Measurements from ENCODE around the gene CLEC16A.

The CLEC16A gene

GRCh38 chr16:11135464-11135973 lies 191.2 kb downstream of the CLEC16A start:
- no peak overlapping the region for H3K27ac ChIP-seq (ENCODE audit: low read length)
- no peak overlapping the region for H3K4me3 ChIP-seq (ENCODE audit: low read depth in 1 of 2, low read length in 2 of 2)
- no peaks in the 10 kb centered on the region for H3K9me3 ChIP-seq (ENCODE audit: control insufficient read depth in 1 of 2, low read length in 2 of 2)
- H3K36me3 ChIP-seq (ENCODE audit: control insufficient read depth in 1 of 2, insufficient read depth in 2 of 2, low read length in 2 of 2), result peaks cover 0 to 9% of the 10 kb centered on the region in 2 donors
- no peaks in the 10 kb centered on the region for H3K27me3 ChIP-seq (ENCODE audit: low read depth, low read length)
- H3K4me1 ChIP-seq (ENCODE audit: control insufficient read depth in 1 of 2, insufficient read depth in 2 of 2, low read length in 2 of 2), result peaks cover 0 to 20% of the 10 kb centered on the region in 2 donors

GRCh38 chr16:11136600-11136999 lies 192.2 kb downstream of the CLEC16A start:
- Histone ChIP-seq H3K27me3 (ENCODE audit: low read depth, low read length) (no peaks in the 10 kb centered on the region), H3K4me1 (ENCODE audit: control insufficient read depth in 1 of 2, insufficient read depth in 2 of 2, low read length in 2 of 2) (peaks cover 0 to 16% of the 10 kb centered on the region in 2 donors), H3K9me3 (ENCODE audit: control insufficient read depth in 1 of 2, low read length in 2 of 2) (no peaks in the 10 kb centered on the region), H3K27ac (ENCODE audit: low read length) (no peak overlapping the region), H3K36me3 (ENCODE audit: control insufficient read depth in 1 of 2, insufficient read depth in 2 of 2, low read length in 2 of 2) (peaks cover 0 to 9% of the 10 kb centered on the region in 2 donors), H3K4me3 (ENCODE audit: low read depth in 1 of 2, low read length in 2 of 2) (no peak overlapping the region)

GRCh38 chr16:11138022-11138768 lies 193.8 kb downstream of the CLEC16A start:
- no peak overlapping the region for H3K27ac ChIP-seq (ENCODE audit: low read length)
- no peaks in the 10 kb centered on the region for H3K9me3 ChIP-seq (ENCODE audit: control insufficient read depth in 1 of 2, low read length in 2 of 2)
- no peaks in the 10 kb centered on the region for H3K27me3 ChIP-seq (ENCODE audit: low read depth, low read length)
- H3K36me3 ChIP-seq (ENCODE audit: control insufficient read depth in 1 of 2, insufficient read depth in 2 of 2, low read length in 2 of 2), result peaks cover 0 to 9% of the 10 kb centered on the region in 2 donors
- no peak overlapping the region for H3K4me3 ChIP-seq (ENCODE audit: low read depth in 1 of 2, low read length in 2 of 2)
- peaks cover 0 to 3% of the 10 kb centered on the region in 2 donors for H3K4me1 ChIP-seq (ENCODE audit: control insufficient read depth in 1 of 2, insufficient read depth in 2 of 2, low read length in 2 of 2)

GRCh38 chr16:11138769-11139325 lies 194.5 kb downstream of the CLEC16A start:
- Histone ChIP-seq H3K27ac (ENCODE audit: low read length) (no peak overlapping the region), H3K9me3 (ENCODE audit: control insufficient read depth in 1 of 2, low read length in 2 of 2) (no peaks in the 10 kb centered on the region), H3K27me3 (ENCODE audit: low read depth, low read length) (no peaks in the 10 kb centered on the region), H3K36me3 (ENCODE audit: control insufficient read depth in 1 of 2, insufficient read depth in 2 of 2, low read length in 2 of 2) (peaks cover 0 to 9% of the 10 kb centered on the region in 2 donors), H3K4me3 (ENCODE audit: low read depth in 1 of 2, low read length in 2 of 2) (no peak overlapping the region), H3K4me1 (ENCODE audit: control insufficient read depth in 1 of 2, insufficient read depth in 2 of 2, low read length in 2 of 2) (no peaks in the 10 kb centered on the region)

GRCh38 chr16:11139326-11140097 lies 195.1 kb downstream of the CLEC16A start:
- Histone ChIP-seq H3K27me3 (ENCODE audit: low read depth, low read length) (no peaks in the 10 kb centered on the region), H3K9me3 (ENCODE audit: control insufficient read depth in 1 of 2, low read length in 2 of 2) (no peaks in the 10 kb centered on the region), H3K4me3 (ENCODE audit: low read depth in 1 of 2, low read length in 2 of 2) (no peak overlapping the region), H3K4me1 (ENCODE audit: control insufficient read depth in 1 of 2, insufficient read depth in 2 of 2, low read length in 2 of 2) (no peaks in the 10 kb centered on the region), H3K36me3 (ENCODE audit: control insufficient read depth in 1 of 2, insufficient read depth in 2 of 2, low read length in 2 of 2) (peaks cover 0 to 9% of the 10 kb centered on the region in 2 donors), H3K27ac (ENCODE audit: low read length) (no peak overlapping the region)

- no peak overlapping the region for H3K27ac ChIP-seq (ENCODE audit: low read length)
Observed at GRCh38 chr16:11140098-11140375, 195.7 kb downstream of the CLEC16A start.

GRCh38 chr16:11140466-11140865 lies 196.1 kb downstream of the CLEC16A start:
- Histone ChIP-seq H3K9me3 (ENCODE audit: control insufficient read depth in 1 of 2, low read length in 2 of 2) (no peaks in the 10 kb centered on the region), H3K4me3 (ENCODE audit: low read depth in 1 of 2, low read length in 2 of 2) (no peak overlapping the region), H3K36me3 (ENCODE audit: control insufficient read depth in 1 of 2, insufficient read depth in 2 of 2, low read length in 2 of 2) (peaks cover 0 to 6% of the 10 kb centered on the region in 2 donors), H3K27me3 (ENCODE audit: low read depth, low read length) (no peaks in the 10 kb centered on the region), H3K4me1 (ENCODE audit: control insufficient read depth in 1 of 2, insufficient read depth in 2 of 2, low read length in 2 of 2) (no peaks in the 10 kb centered on the region), H3K27ac (ENCODE audit: low read length) (no peak overlapping the region)

More at GRCh38 chr16:11140098-11140375, 195.7 kb downstream of the CLEC16A start:
- Histone ChIP-seq H3K36me3 (ENCODE audit: control insufficient read depth in 1 of 2, insufficient read depth in 2 of 2, low read length in 2 of 2) (peaks cover 0 to 9% of the 10 kb centered on the region in 2 donors), H3K27me3 (ENCODE audit: low read depth, low read length) (no peaks in the 10 kb centered on the region), H3K9me3 (ENCODE audit: control insufficient read depth in 1 of 2, low read length in 2 of 2) (no peaks in the 10 kb centered on the region), H3K4me1 (ENCODE audit: control insufficient read depth in 1 of 2, insufficient read depth in 2 of 2, low read length in 2 of 2) (no peaks in the 10 kb centered on the region), H3K4me3 (ENCODE audit: low read depth in 1 of 2, low read length in 2 of 2) (no peak overlapping the region)

GRCh38 chr16:11140867-11141266 lies 196.5 kb downstream of the CLEC16A start:
- Histone ChIP-seq H3K4me3 (ENCODE audit: low read depth in 1 of 2, low read length in 2 of 2) (no peak overlapping the region), H3K27me3 (ENCODE audit: low read depth, low read length) (no peaks in the 10 kb centered on the region), H3K9me3 (ENCODE audit: control insufficient read depth in 1 of 2, low read length in 2 of 2) (no peaks in the 10 kb centered on the region), H3K4me1 (ENCODE audit: control insufficient read depth in 1 of 2, insufficient read depth in 2 of 2, low read length in 2 of 2) (no peaks in the 10 kb centered on the region), H3K27ac (ENCODE audit: low read length) (no peak overlapping the region), H3K36me3 (ENCODE audit: control insufficient read depth in 1 of 2, insufficient read depth in 2 of 2, low read length in 2 of 2) (peaks cover 0 to 2% of the 10 kb centered on the region in 2 donors)

- Histone ChIP-seq H3K27ac (ENCODE audit: low read length) (no peak overlapping the region), H3K4me1 (ENCODE audit: control insufficient read depth in 1 of 2, insufficient read depth in 2 of 2, low read length in 2 of 2) (no peaks in the 10 kb centered on the region), H3K36me3 (ENCODE audit: control insufficient read depth in 1 of 2, insufficient read depth in 2 of 2, low read length in 2 of 2) (no peaks in the 10 kb centered on the region), H3K9me3 (ENCODE audit: control insufficient read depth in 1 of 2, low read length in 2 of 2) (no peaks in the 10 kb centered on the region), H3K27me3 (ENCODE audit: low read depth, low read length) (no peaks in the 10 kb centered on the region), H3K4me3 (ENCODE audit: low read depth in 1 of 2, low read length in 2 of 2) (no peak overlapping the region)
Observed at GRCh38 chr16:11141409-11142260, 197.3 kb downstream of the CLEC16A start.

GRCh38 chr16:11142261-11142630 lies 197.9 kb downstream of the CLEC16A start:
- no peaks in the 10 kb centered on the region for H3K4me1 ChIP-seq (ENCODE audit: control insufficient read depth in 1 of 2, insufficient read depth in 2 of 2, low read length in 2 of 2)
- H3K9me3 ChIP-seq (ENCODE audit: control insufficient read depth in 1 of 2, low read length in 2 of 2), result no peaks in the 10 kb centered on the region
- H3K36me3 ChIP-seq (ENCODE audit: control insufficient read depth in 1 of 2, insufficient read depth in 2 of 2, low read length in 2 of 2), result no peaks in the 10 kb centered on the region
- no peak overlapping the region for H3K27ac ChIP-seq (ENCODE audit: low read length)
- H3K4me3 ChIP-seq (ENCODE audit: low read depth in 1 of 2, low read length in 2 of 2), result no peak overlapping the region
- no peaks in the 10 kb centered on the region for H3K27me3 ChIP-seq (ENCODE audit: low read depth, low read length)

- H3K4me1 ChIP-seq (ENCODE audit: control insufficient read depth in 1 of 2, insufficient read depth in 2 of 2, low read length in 2 of 2), result no peaks in the 10 kb centered on the region
Observed at GRCh38 chr16:11142951-11143350, 198.6 kb downstream of the CLEC16A start.

More at GRCh38 chr16:11142951-11143350, 198.6 kb downstream of the CLEC16A start:
- Histone ChIP-seq H3K27me3 (ENCODE audit: low read depth, low read length) (no peaks in the 10 kb centered on the region), H3K9me3 (ENCODE audit: control insufficient read depth in 1 of 2, low read length in 2 of 2) (no peaks in the 10 kb centered on the region), H3K27ac (ENCODE audit: low read length) (no peak overlapping the region), H3K4me3 (ENCODE audit: low read depth in 1 of 2, low read length in 2 of 2) (no peak overlapping the region), H3K36me3 (ENCODE audit: control insufficient read depth in 1 of 2, insufficient read depth in 2 of 2, low read length in 2 of 2) (no peaks in the 10 kb centered on the region)
